Measurements from ENCODE around the gene GRAMD1C.
"Not testable (repeated sequence)": the region's sequence is repeated elsewhere in the genome, so short reads cannot be mapped to it uniquely, and the experiment has no call there.

GRAMD1C gene

GRCh38 chr3:113844622-113845222 is 6.1 kb downstream of the GRAMD1C start:
- Histone ChIP-seq H3K4me3 (ENCODE audit: low read depth in 1 of 2, low read length in 1 of 2) (no peak overlapping the region), H3K27me3 (peaks cover 2% of the 10 kb centered on the region), H3K27ac (no peak overlapping the region), H3K9me3 (no peaks in the 10 kb centered on the region), H3K36me3 (no peaks in the 10 kb centered on the region), H3K4me1 (ENCODE audit: control insufficient read depth in 1 of 2, insufficient read depth in 1 of 2, low read depth in 1 of 2, low read length in 1 of 2) (no peaks in the 10 kb centered on the region)
- no peak for TF ChIP-seq CTCF (IDR thresholded peaks at IDR 0.05)

GRCh38 chr3:113847247-113847646 is 8.7 kb downstream of the GRAMD1C start:
- H3K27me3 ChIP-seq: no peaks in the 10 kb centered on the region
- TF ChIP-seq CTCF (IDR thresholded peaks at IDR 0.05): no peak
- no peak overlapping the region for H3K4me3 ChIP-seq (ENCODE audit: low read depth in 1 of 2, low read length in 1 of 2)
- H3K27ac ChIP-seq: no peak overlapping the region
- no peaks in the 10 kb centered on the region for H3K36me3 ChIP-seq
- H3K4me1 ChIP-seq (ENCODE audit: control insufficient read depth in 1 of 2, insufficient read depth in 1 of 2, low read depth in 1 of 2, low read length in 1 of 2): no peaks in the 10 kb centered on the region
- H3K9me3 ChIP-seq: no peaks in the 10 kb centered on the region

- no peaks in the 10 kb centered on the region for H3K36me3 ChIP-seq
- H3K27ac ChIP-seq: no peak overlapping the region
- H3K4me1 ChIP-seq (ENCODE audit: control insufficient read depth in 1 of 2, insufficient read depth in 1 of 2, low read depth in 1 of 2, low read length in 1 of 2): no peaks in the 10 kb centered on the region
- H3K9me3 ChIP-seq: no peaks in the 10 kb centered on the region
- no peak overlapping the region for H3K4me3 ChIP-seq (ENCODE audit: low read depth in 1 of 2, low read length in 1 of 2)
- H3K27me3 ChIP-seq: no peaks in the 10 kb centered on the region
- TF ChIP-seq CTCF (IDR thresholded peaks at IDR 0.05): no peak
Measured at GRCh38 chr3:113847664-113848461, 9.3 kb downstream of the GRAMD1C start.

GRCh38 chr3:113849071-113849470 is 10.5 kb downstream of the GRAMD1C start:
- not testable (repeated sequence) for H3K27ac ChIP-seq; H3K9me3 ChIP-seq; H3K4me3 ChIP-seq (ENCODE audit: low read depth in 1 of 2, low read length in 1 of 2); H3K27me3 ChIP-seq; H3K4me1 ChIP-seq (ENCODE audit: control insufficient read depth in 1 of 2, insufficient read depth in 1 of 2, low read depth in 1 of 2, low read length in 1 of 2); H3K36me3 ChIP-seq

GRCh38 chr3:113849841-113850240 is 11.3 kb downstream of the GRAMD1C start:
- not testable (repeated sequence) for H3K36me3 ChIP-seq; H3K4me3 ChIP-seq (ENCODE audit: low read depth in 1 of 2, low read length in 1 of 2); H3K4me1 ChIP-seq (ENCODE audit: control insufficient read depth in 1 of 2, insufficient read depth in 1 of 2, low read depth in 1 of 2, low read length in 1 of 2); H3K9me3 ChIP-seq; H3K27ac ChIP-seq; H3K27me3 ChIP-seq

- not testable (repeated sequence) for H3K4me1 ChIP-seq (ENCODE audit: control insufficient read depth in 1 of 2, insufficient read depth in 1 of 2, low read depth in 1 of 2, low read length in 1 of 2); H3K36me3 ChIP-seq; H3K4me3 ChIP-seq (ENCODE audit: low read depth in 1 of 2, low read length in 1 of 2); H3K27ac ChIP-seq; H3K9me3 ChIP-seq; H3K27me3 ChIP-seq
Measured at GRCh38 chr3:113850391-113850790, 11.8 kb downstream of the GRAMD1C start.

GRCh38 chr3:113852506-113852905 is 13.9 kb downstream of the GRAMD1C start:
- no peaks in the 10 kb centered on the region for H3K4me1 ChIP-seq (ENCODE audit: control insufficient read depth in 1 of 2, insufficient read depth in 1 of 2, low read depth in 1 of 2, low read length in 1 of 2)
- no peak overlapping the region for H3K27ac ChIP-seq
- H3K27me3 ChIP-seq: no peaks in the 10 kb centered on the region
- no peaks in the 10 kb centered on the region for H3K36me3 ChIP-seq
- no peak for TF ChIP-seq CTCF (IDR thresholded peaks at IDR 0.05)
- H3K4me3 ChIP-seq (ENCODE audit: low read depth in 1 of 2, low read length in 1 of 2): no peak overlapping the region
- H3K9me3 ChIP-seq: no peaks in the 10 kb centered on the region

Data from neutrophil (primary cell).